AG09309 (cell line): ENCODE data around the gene MALSU1.
A peak's percentile ranks its signal among the peaks of the same experiment; 100 is the strongest.
"Not testable (repeated sequence)": the region's sequence is repeated elsewhere in the genome, so short reads cannot be mapped to it uniquely, and the experiment has no call there.

ENCODE experiments used
- DNase-seq: peaks from one replicate; pipeline ENCODE4 v3.0.0-alpha.2; 2010; ENCODE audit warnings: low read depth
- H3K4me3 ChIP-seq: 2 replicates; pipeline ENCODE4 v1.5.1; 2011; ENCODE audit warnings: mild to moderate bottlenecking, low read depth, low read length, moderate library complexity; ENCODE audit not compliant: control insufficient read depth
- CTCF ChIP-seq: IDR thresholded peaks from 2 replicates; pipeline ENCODE4 v1.5.1; 2011; ENCODE audit warnings: mild to moderate bottlenecking, low read depth, low read length, inconsistent platforms; ENCODE audit not compliant: insufficient read depth, control insufficient read depth; ENCODE audit errors: missing control alignments

MALSU1 gene

GRCh38 chr7:23308754-23309153, 9.6 kb downstream of the MALSU1 start:
- TF ChIP-seq CTCF, result no peak
- DNase-seq, result no peak
- H3K4me3 ChIP-seq, result no peak overlapping the region

GRCh38 chr7:23312141-23312540, 13.0 kb downstream of the MALSU1 start:
- DNase-seq, H3K4me3 ChIP-seq: not testable (repeated sequence)

GRCh38 chr7:23315366-23315765, 16.2 kb downstream of the MALSU1 start:
- H3K4me3 ChIP-seq, result no peak overlapping the region
- no peak for DNase-seq
- no peak for TF ChIP-seq CTCF

GRCh38 chr7:23331132-23331531, 32.0 kb downstream of the MALSU1 start:
- DNase-seq, result no peak
- TF ChIP-seq CTCF, result no peak
- H3K4me3 ChIP-seq, result no peak overlapping the region

DNA sequence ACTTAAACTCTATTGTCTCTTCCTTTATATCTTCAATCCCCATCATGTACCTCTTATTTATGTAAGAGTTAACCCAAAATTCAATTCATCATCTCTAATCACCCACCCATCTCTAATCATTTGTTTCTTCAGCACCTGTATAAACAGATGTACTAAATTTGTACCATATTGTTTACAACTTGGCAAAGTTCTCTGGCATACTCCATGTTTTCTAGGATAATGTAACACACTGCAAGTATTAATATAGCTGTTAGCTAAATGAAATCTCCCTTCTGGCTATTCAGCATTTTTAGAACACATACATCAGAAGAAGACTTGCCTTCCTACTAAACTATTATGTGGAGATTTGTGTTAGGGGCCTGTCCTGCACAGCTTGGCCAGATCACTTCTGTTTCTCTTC, 33.1 kb downstream of the MALSU1 start:
- DNase-seq, result no peak
- no peak for TF ChIP-seq CTCF
- no peak overlapping the region for H3K4me3 ChIP-seq

DNA sequence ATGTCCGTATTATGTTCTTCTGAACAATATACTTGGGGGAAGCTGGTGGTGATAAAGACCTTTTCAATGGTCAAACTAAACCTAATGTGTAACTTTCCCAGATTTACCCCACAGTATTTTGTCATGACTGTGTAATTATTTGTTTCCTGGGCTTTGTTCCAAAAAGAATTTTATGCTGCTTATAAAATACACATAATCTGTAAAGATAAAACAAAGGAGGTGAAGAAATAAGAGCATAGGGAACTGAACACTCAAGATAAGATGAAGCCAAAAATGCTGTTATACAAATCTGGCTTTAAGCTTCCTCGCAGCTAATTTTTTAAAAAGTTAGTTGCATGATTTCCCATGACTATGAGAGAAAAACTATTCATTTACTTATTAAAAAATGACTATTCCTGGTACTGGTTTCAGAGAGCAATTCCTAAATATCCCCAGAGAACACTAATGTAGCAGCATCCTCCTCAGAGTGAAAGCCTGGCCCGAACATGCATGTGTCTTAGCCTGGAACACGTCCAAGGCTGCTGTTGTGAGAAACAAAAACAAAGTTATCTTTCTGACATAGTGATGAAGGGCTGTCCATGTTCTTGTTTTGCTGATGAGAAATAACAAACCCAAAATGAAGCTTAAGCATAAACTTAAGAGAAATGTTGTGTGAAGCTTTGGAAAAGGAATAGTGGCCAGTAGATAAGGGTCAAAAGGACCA, 33.9 kb downstream of the MALSU1 start:
- TF ChIP-seq CTCF, result no peak
- H3K4me3 ChIP-seq, result no peak overlapping the region
- DNase-seq, result peak; percentile 31

- TF ChIP-seq CTCF, result no peak
- DNase-seq, result peak; percentile 95
- H3K4me3 ChIP-seq, result no peak overlapping the region
These were observed 34.6 kb downstream of the MALSU1 start for GRCh38 chr7:23333671-23334246.
